Activated naive CD4-positive, alpha-beta T cell treated with anti-CD3 and anti-CD28 coated beads for 36 hours (primary cell): ENCODE data around the gene GSK3A. TPM values are rescaled to one million over a fixed set of nuclear protein-coding genes. Genes with fewer than 3 reads are reported as not detected.

ENCODE experiments used
- CTCF ChIA-PET: fragments of 350-600 bp; sonication (Branson Sonifier 250); formaldehyde crosslinking; loops from one replicate; lab custom pipeline; 2021; ENCODE audit warnings: antibody characterized with exemption; lab: Charles Lee
- DNase-seq: peaks from one replicate; pipeline ENCODE4 v3.0.0-alpha.2; 2020
- H3K27ac Mint-ChIP-seq: one replicate; pipeline ENCODE4 v1.8.0; 2021; ENCODE audit warnings: mild to moderate bottlenecking, mixed read lengths
- H3K27me3 Mint-ChIP-seq: one replicate; pipeline ENCODE4 v1.8.0; 2021; ENCODE audit warnings: low read depth, mixed read lengths
- H3K36me3 Mint-ChIP-seq: one replicate; pipeline ENCODE4 v1.8.0; 2021; ENCODE audit warnings: low read depth, mixed read lengths
- H3K4me1 Mint-ChIP-seq: one replicate; pipeline ENCODE4 v1.8.0; 2021; ENCODE audit warnings: low read depth, mixed read lengths
- H3K4me3 Mint-ChIP-seq: one replicate; pipeline ENCODE4 v1.8.0; 2021; ENCODE audit warnings: mild to moderate bottlenecking, moderate library complexity, mixed read lengths
- H3K9me3 Mint-ChIP-seq: one replicate; pipeline ENCODE4 v1.8.0; 2021; ENCODE audit warnings: mixed read lengths
- intact Hi-C: fragments of 100-400 bp; cut with micrococcal nuclease; formaldehyde crosslinking; loops from one replicate; pipeline ENCODE4 v1.15.1; 2023
- total RNA-seq, 2 experiments: library from RNA; stranded (reverse); gene quantifications; one replicate each; pipeline ENCODE4 v1.2.3, GENCODE V29; 2021

GSK3A gene
- total RNA-seq, 2 experiments from 2014 or later: 31.1 to 33.8 TPM

DNA sequence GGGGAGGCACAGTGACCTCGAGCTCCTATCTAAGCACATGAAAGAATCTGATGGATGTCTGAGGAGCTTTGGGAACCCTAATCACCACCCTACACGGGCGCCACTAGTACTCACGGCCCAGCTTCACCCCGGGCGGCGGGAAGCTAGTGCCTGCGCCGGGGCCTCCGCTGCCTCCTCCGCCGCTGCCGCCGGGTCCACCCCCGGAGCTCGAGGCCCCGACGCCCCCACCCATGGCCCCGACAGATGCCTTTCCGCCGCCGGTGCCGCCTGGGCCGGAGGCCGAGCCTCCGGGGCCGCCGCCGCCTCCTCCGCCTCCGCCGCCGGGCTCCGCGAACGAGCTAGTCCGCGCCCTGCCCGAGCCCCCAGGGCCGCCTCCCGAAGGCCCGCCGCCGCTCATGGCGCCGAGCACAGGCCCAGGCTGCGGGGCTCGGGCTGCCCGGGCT is 312 bp downstream of the GSK3A start:
- Mint-ChIP-seq H3K4me1 (peaks cover 50% of the 10 kb centered on the region), H3K36me3 (peaks cover 9% of the 10 kb centered on the region), H3K4me3 (peak overlapping the region; percentile 87), H3K27ac (peak overlapping the region; percentile 82), H3K9me3 (no peaks in the 10 kb centered on the region), H3K27me3 (no peaks in the 10 kb centered on the region)
- CTCF ChIA-PET: interaction anchor here (0.7 to 6.0 kb wide), 6 partner anchors 9 to 133 kb away, joined by 3 to 57 read pairs (median 6); partner anchors contain the start of gene ZNF526
- peak; percentile 35 for DNase-seq
- intact Hi-C loops: loop anchor here (1.0 to 10.0 kb wide), 8 partner anchors 22 to 383 kb away; partner anchors contain the start of genes ARHGEF1, RABAC1, ZNF526 and ZNF574

DNA sequence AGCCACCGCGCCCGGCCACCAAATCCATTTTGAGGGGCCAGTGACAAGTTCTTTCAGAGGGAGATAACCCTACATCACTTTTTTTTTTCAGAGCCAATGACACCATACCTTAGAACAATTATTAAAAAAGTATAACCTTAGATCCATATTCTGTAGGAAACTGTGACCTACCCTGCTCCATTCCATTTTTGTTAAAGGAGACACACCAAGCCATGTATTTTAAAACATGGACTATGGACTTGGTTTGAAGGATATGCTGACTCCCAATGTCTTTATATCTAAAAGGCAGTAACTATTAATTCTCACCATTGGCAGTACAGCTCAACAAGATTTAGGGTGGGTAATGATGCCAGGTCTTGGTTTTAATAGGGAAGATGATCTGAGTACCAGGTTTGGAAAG is 1.1 kb downstream of the GSK3A start:
- intact Hi-C loops: loop anchor here (10.0 kb wide), 1 partner anchor 356 kb away; the partner anchor contains the start of gene ARHGEF1
- Mint-ChIP-seq H3K9me3 (no peaks in the 10 kb centered on the region), H3K36me3 (peaks cover 10% of the 10 kb centered on the region), H3K27me3 (no peaks in the 10 kb centered on the region), H3K4me3 (peak overlapping the region; percentile 87), H3K4me1 (peaks cover 45% of the 10 kb centered on the region), H3K27ac (no peak overlapping the region)
- CTCF ChIA-PET: interaction anchor here (0.7 to 6.0 kb wide), 5 partner anchors 21 to 108 kb away, joined by 3 to 57 read pairs (median 4); partner anchors contain the start of gene ZNF526
- no peak for DNase-seq

GRCh38 chr19:42239544-42240220 is 2.7 kb downstream of the GSK3A start:
- intact Hi-C loops: loop anchor here (10.0 kb wide), 1 partner anchor 355 kb away; the partner anchor contains the start of gene ARHGEF1
- H3K9me3 Mint-ChIP-seq: no peaks in the 10 kb centered on the region
- no peak overlapping the region for H3K27ac Mint-ChIP-seq
- CTCF ChIA-PET: interaction anchor here (0.6 to 1.4 kb wide), 6 partner anchors 39 to 131 kb away, joined by 3 to 5 read pairs (median 3); partner anchors contain the start of gene POU2F2
- no peak for DNase-seq
- no peak overlapping the region for H3K4me3 Mint-ChIP-seq
- no peaks in the 10 kb centered on the region for H3K27me3 Mint-ChIP-seq
- peaks cover 35% of the 10 kb centered on the region for H3K4me1 Mint-ChIP-seq
- peaks cover 23% of the 10 kb centered on the region for H3K36me3 Mint-ChIP-seq

- no peaks in the 10 kb centered on the region for H3K27me3 Mint-ChIP-seq
- no peak for DNase-seq
- H3K36me3 Mint-ChIP-seq: peaks cover 30% of the 10 kb centered on the region
- H3K9me3 Mint-ChIP-seq: no peaks in the 10 kb centered on the region
- intact Hi-C loops: no loop called here
- no peak overlapping the region for H3K4me3 Mint-ChIP-seq
- peaks cover 25% of the 10 kb centered on the region for H3K4me1 Mint-ChIP-seq
- CTCF ChIA-PET: interaction anchor here (1.4 kb wide), 1 partner anchor 44 kb away, joined by 5 read pairs; no protein-coding TSS in a partner anchor
- H3K27ac Mint-ChIP-seq: no peak overlapping the region
Observed at GRCh38 chr19:42235181-42235580, 7.2 kb downstream of the GSK3A start.

DNA sequence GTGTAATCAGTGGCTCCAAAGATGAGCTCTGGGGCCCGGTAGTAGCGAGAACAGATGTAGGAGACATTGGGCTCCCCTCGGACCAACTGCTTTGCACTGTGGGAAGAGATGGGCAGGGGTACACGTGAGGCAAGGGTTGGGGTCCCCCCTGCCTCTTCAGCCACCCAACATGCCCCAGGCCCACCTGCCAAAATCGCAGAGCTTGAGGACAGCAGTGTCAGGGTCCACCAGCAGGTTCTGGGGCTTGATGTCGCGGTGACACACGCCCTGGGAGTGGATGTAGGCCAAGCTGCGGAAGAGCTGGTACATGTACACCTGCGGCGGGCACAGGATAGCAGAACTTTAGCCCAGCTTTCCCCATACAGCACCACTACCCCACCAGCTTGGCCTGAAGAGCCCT is 8.0 kb downstream of the GSK3A start:
- CTCF ChIA-PET: interaction anchor here (1.4 kb wide), 1 partner anchor 45 kb away, joined by 5 read pairs; no protein-coding TSS in a partner anchor
- Mint-ChIP-seq H3K4me1 (peaks cover 22% of the 10 kb centered on the region), H3K36me3 (peaks cover 31% of the 10 kb centered on the region), H3K27ac (no peak overlapping the region), H3K27me3 (no peaks in the 10 kb centered on the region), H3K4me3 (no peak overlapping the region), H3K9me3 (no peaks in the 10 kb centered on the region)
- DNase-seq: no peak
- intact Hi-C loops: no loop called here

- H3K27me3 Mint-ChIP-seq: no peaks in the 10 kb centered on the region
- peak overlapping the region; percentile 28 for H3K27ac Mint-ChIP-seq
Observed at GRCh38 chr19:42233678-42234292, 8.6 kb downstream of the GSK3A start.

DNA sequence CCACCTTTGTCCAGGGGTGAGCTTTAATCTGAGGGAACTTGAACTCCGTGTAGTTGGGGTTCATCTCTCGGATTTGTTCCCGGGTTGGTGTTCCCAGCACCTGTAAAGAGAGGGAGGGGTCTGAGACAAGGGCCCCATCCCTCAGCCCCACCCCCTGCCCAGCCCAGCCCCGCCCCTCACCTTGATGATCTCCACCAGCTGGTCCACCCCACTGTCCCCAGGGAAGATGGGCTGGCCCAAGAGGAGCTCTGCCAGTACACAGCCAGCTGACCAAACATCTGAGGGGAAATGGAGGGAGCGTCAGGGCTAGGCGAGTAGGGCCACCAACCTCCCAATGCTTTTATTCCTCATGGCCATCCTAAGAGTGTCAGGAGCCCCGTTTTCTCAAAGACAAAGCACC is 9.3 kb downstream of the GSK3A start:
- no peaks in the 10 kb centered on the region for H3K9me3 Mint-ChIP-seq
- intact Hi-C loops: no loop called here
- H3K27me3 Mint-ChIP-seq: no peaks in the 10 kb centered on the region
- peaks cover 23% of the 10 kb centered on the region for H3K4me1 Mint-ChIP-seq
- no peak overlapping the region for H3K27ac Mint-ChIP-seq
- H3K36me3 Mint-ChIP-seq: peaks cover 31% of the 10 kb centered on the region
- DNase-seq: no peak
- CTCF ChIA-PET: no interaction called here
- H3K4me3 Mint-ChIP-seq: no peak overlapping the region

More at GRCh38 chr19:42233678-42234292, 8.6 kb downstream of the GSK3A start:
- no peaks in the 10 kb centered on the region for H3K9me3 Mint-ChIP-seq
- peaks cover 31% of the 10 kb centered on the region for H3K36me3 Mint-ChIP-seq
- CTCF ChIA-PET: no interaction called here
- DNase-seq: no peak
- intact Hi-C loops: no loop called here
- H3K4me1 Mint-ChIP-seq: peaks cover 20% of the 10 kb centered on the region
- no peak overlapping the region for H3K4me3 Mint-ChIP-seq

DNA sequence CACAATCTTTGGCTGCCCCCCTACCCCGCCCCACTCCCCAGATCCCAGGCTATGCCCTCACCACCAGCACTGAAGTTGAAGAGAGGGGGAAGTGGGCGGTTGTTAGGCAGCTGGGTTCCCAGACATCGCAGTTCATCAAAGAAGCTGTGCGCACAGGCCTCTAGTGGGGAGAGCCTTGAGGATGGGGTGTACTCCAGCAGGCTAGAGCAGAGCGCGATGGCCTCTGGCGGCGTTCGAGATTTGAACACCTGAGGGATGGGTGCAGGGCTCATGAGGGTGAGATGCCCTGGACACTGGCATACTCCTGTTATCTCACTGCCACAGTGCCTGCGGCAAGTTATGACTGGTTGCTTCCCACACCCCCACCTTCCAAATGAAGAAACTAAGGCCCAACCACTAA is 10.0 kb downstream of the GSK3A start:
- Mint-ChIP-seq H3K4me1 (peaks cover 27% of the 10 kb centered on the region), H3K36me3 (peaks cover 31% of the 10 kb centered on the region)
- CTCF ChIA-PET: no interaction called here

DNA sequence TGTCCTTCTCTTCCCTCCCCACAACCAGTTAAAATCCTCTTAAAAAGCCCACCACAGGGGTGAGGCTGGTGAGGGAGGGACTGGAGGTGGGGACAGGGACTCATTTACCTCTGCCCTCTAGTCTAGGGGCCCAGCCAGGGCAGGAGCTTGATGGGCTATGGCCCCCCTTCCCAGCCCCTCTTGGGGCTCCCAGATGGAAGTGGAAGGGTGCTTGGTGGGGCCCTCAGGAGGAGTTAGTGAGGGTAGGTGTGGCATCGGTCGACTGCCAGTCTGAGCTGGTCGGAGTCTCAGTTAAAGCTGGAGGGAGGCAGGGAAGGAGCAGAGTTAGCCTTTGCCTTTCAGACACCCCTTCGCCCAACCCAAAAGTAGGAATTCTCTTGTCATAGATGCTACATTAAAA is 11.8 kb downstream of the GSK3A start:
- Mint-ChIP-seq H3K9me3 (no peaks in the 10 kb centered on the region), H3K27me3 (no peaks in the 10 kb centered on the region), H3K4me3 (no peak overlapping the region), H3K27ac (peak overlapping the region; percentile 61), H3K36me3 (peaks cover 31% of the 10 kb centered on the region), H3K4me1 (peaks cover 34% of the 10 kb centered on the region)
- CTCF ChIA-PET: interaction anchor here (1.2 kb wide), 2 partner anchors 13 to 49 kb away, joined by 3 read pairs; no protein-coding TSS in a partner anchor
- intact Hi-C loops: no loop called here
- no peak for DNase-seq

More for the DNA sequence above, 10.0 kb downstream of the GSK3A start:
- DNase-seq: no peak
- Mint-ChIP-seq H3K9me3 (no peaks in the 10 kb centered on the region), H3K27ac (peak overlapping the region; percentile 46), H3K4me3 (no peak overlapping the region), H3K27me3 (no peaks in the 10 kb centered on the region)
- intact Hi-C loops: no loop called here

DNA sequence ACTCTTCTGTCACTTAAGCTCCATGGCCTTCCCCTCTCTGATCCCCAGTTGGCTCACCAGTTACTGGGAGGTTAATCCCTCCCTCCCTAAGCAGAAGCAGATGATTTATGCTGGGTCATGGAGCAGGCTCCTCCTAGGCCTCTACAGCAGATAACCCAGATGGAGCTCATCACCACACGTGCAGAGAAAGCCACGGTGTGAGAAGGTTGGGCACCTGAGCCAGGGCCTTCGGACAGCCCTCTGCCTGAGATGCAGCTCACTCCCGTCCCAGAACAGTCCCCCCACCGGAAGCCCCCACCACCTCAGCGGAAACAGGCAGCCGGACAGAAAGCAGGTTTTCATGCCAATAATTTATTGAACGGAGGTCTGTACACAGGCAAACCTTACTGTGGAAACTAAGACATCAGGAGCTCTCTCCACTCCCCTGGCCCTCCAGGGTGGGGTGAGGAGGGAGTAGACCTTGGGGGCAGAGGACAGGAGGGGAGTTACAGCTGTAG is 12.5 kb downstream of the GSK3A start:
- H3K9me3 Mint-ChIP-seq: no peaks in the 10 kb centered on the region
- DNase-seq: no peak
- H3K27me3 Mint-ChIP-seq: no peaks in the 10 kb centered on the region
- H3K27ac Mint-ChIP-seq: peak overlapping the region; percentile 34
- peaks cover 27% of the 10 kb centered on the region for H3K36me3 Mint-ChIP-seq
- no peak overlapping the region for H3K4me3 Mint-ChIP-seq
- peaks cover 31% of the 10 kb centered on the region for H3K4me1 Mint-ChIP-seq
- CTCF ChIA-PET: interaction anchor here (1.2 to 3.3 kb wide), 3 partner anchors 13 to 67 kb away, joined by 3 to 8 read pairs (median 3); no protein-coding TSS in a partner anchor
- intact Hi-C loops: no loop called here

DNA sequence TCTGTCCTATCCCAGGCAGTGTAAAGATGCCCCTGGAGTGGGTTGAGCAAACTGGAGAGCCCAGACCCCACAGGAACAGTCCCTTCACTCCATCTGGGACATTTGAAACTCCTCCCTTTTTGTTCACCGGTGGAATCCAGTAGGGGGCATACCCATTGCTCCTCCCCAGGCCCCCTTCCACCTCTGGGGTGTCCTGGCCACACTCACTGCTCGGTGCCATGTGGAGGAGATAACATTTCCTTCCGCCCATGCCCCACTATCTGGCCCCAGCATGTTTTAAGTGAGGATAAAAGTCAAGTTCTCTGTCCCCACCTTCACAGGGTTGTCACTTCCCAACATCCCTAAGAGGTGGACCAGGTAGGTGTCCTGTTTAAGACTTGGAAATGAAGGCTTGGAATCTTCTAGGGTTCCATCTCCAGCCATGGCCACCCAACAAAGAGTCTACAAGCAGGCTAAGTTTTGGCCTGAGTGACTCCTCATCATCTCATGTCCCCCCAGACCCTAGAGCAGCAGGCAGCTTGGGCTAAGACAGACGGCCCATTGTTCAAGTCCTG is 13.0 kb downstream of the GSK3A start:
- Mint-ChIP-seq H3K4me3 (no peak overlapping the region), H3K36me3 (peaks cover 27% of the 10 kb centered on the region), H3K9me3 (no peaks in the 10 kb centered on the region), H3K27me3 (no peaks in the 10 kb centered on the region), H3K27ac (peak overlapping the region; percentile 34), H3K4me1 (peaks cover 32% of the 10 kb centered on the region)
- DNase-seq: no peak
- CTCF ChIA-PET: interaction anchor here (1.2 to 3.3 kb wide), 2 partner anchors 50 to 67 kb away, joined by 3 to 8 read pairs; no protein-coding TSS in a partner anchor
- intact Hi-C loops: no loop called here

DNA sequence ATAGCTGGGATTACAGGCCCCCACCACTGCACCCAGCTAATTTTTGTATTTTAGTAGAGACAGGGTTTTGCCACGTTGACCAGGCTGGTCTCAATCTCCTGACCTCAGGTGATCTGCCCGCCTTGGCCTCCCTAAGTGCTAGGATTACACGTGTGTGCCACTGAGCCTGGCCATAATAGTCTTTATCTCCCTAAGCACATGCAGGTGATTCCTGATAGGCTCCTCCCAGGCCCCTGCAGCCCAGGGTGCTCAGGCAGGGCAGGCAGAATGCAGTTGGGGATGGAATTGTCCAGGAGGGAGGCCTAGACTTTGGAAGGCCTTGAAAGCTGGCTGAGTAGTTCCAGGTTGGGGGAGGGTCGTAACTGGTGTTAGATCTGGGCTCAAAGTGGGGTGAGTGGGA is 13.8 kb downstream of the GSK3A start:
- Mint-ChIP-seq H3K36me3 (peaks cover 27% of the 10 kb centered on the region), H3K4me1 (peaks cover 31% of the 10 kb centered on the region), H3K4me3 (no peak overlapping the region), H3K9me3 (no peaks in the 10 kb centered on the region), H3K27me3 (no peaks in the 10 kb centered on the region), H3K27ac (no peak overlapping the region)
- CTCF ChIA-PET: interaction anchor here (3.3 kb wide), 1 partner anchor 68 kb away, joined by 8 read pairs; no protein-coding TSS in a partner anchor
- intact Hi-C loops: no loop called here
- DNase-seq: no peak
